Right lobe of liver (tissue), 4 donors: ENCODE measurements around the gene CRYM.

ENCODE experiments used
- POLR2A ChIP-seq: fragments of 450-650 bp; IDR thresholded peaks from one replicate; pipeline ENCODE4 v1.6.1; 2017; ENCODE audit warnings: antibody characterized with exemption, mild to moderate bottlenecking
- TF ChIP-seq, protein P1 (sequence below), 4 donors: fragments of 200-600 bp in 3 of 4; fragments of 450-650 bp in 1 of 4; IDR thresholded peaks; one replicate each; pipeline versions ENCODE4 v1.5.1 to v1.8.0; 2016 to 2022; ENCODE audit warnings: antibody characterized with exemption in 4 of 4, mild to moderate bottlenecking in 2 of 4
- donor health status: DM: no; HTN: no; CAD: no.
- donor health status: DM: no; HTN: no; CAD: no.
- donor health status: DM: no; HTN: yes; CAD: no.

DNA sequence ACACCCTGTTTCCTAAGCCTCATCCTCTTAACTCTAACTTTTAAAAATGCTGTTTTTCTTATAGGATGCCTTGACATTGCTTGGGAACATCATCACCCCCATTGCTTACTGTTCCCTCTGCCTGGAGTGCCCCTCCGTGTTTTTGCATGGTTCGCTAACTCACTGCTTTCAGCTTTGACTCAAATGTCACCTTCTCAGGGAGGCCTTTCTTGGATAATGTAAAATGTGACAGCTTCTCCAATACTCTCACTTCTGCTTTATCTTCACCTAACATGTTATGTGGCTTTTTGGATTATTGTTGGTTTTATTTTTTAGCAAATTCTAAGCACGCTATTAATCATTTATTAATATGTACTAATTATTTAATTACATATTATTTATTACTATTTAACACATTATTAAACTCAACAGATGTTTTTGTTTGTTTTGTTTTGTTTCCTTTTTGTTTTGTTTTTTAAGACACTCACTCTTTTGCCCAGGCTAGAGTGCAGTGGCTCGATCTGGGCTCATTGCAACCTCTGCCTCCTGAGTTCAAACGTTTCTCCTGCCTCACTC, 3.8 kb downstream of the CRYM start:
- TF ChIP-seq, protein P1, sequence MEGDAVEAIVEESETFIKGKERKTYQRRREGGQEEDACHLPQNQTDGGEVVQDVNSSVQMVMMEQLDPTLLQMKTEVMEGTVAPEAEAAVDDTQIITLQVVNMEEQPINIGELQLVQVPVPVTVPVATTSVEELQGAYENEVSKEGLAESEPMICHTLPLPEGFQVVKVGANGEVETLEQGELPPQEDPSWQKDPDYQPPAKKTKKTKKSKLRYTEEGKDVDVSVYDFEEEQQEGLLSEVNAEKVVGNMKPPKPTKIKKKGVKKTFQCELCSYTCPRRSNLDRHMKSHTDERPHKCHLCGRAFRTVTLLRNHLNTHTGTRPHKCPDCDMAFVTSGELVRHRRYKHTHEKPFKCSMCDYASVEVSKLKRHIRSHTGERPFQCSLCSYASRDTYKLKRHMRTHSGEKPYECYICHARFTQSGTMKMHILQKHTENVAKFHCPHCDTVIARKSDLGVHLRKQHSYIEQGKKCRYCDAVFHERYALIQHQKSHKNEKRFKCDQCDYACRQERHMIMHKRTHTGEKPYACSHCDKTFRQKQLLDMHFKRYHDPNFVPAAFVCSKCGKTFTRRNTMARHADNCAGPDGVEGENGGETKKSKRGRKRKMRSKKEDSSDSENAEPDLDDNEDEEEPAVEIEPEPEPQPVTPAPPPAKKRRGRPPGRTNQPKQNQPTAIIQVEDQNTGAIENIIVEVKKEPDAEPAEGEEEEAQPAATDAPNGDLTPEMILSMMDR (IDR thresholded peaks at IDR 0.05) = no peak
- TF ChIP-seq POLR2A = no peak
